ENCODE results near the gene EXOSC1.

DNA sequence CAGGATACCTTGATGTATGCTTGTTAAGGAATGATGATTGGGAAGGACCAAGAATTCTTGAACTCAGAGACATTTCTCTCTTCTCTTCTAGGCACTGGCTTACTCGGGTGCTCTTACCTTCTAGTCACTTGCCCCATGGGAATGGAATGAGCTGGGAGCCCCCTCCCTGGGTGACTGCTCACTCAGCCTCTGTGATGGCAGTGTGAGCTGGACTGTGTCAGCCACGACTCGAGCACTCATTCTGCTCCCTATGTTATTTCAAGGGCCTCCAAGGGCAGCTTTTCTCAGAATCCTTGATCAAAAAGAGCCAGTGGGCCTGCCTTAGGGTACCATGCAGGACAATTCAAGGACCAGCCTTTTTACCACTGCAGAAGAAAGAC, 10.9 kb upstream of the EXOSC1 start:
- TF ChIP-seq POLR2AphosphoS5 (IDR thresholded peaks at IDR 0.05) (no peak), POLR2A (IDR thresholded peaks at IDR 0.05) (no peak), EP300 (IDR thresholded peaks at IDR 0.05) (no peak)
- TF ChIP-seq, protein P1, sequence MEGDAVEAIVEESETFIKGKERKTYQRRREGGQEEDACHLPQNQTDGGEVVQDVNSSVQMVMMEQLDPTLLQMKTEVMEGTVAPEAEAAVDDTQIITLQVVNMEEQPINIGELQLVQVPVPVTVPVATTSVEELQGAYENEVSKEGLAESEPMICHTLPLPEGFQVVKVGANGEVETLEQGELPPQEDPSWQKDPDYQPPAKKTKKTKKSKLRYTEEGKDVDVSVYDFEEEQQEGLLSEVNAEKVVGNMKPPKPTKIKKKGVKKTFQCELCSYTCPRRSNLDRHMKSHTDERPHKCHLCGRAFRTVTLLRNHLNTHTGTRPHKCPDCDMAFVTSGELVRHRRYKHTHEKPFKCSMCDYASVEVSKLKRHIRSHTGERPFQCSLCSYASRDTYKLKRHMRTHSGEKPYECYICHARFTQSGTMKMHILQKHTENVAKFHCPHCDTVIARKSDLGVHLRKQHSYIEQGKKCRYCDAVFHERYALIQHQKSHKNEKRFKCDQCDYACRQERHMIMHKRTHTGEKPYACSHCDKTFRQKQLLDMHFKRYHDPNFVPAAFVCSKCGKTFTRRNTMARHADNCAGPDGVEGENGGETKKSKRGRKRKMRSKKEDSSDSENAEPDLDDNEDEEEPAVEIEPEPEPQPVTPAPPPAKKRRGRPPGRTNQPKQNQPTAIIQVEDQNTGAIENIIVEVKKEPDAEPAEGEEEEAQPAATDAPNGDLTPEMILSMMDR (IDR thresholded peaks at IDR 0.05), result no peak

Measured in sigmoid colon (tissue), 4 donors.